DMS153 treated with DMSO at 0.1 percent for 48 hours (cell line): Measurements from ENCODE around the gene CLDN22.
"Not testable (repeated sequence)": the region's sequence is repeated elsewhere in the genome, so short reads cannot be mapped to it uniquely, and the experiment has no call there.

Source experiments
- DNase-seq: peaks from one replicate; lab custom pipeline; 2025; ENCODE audit not compliant: unreplicated experiment; lab: John Stamatoyannopoulos, UW

The CLDN22 gene

GRCh38 chr4:183347566-183347965 lies 27.5 kb upstream of the CLDN22 start:
- DNase-seq, result no peak

GRCh38 chr4:183347146-183347545 lies 27.1 kb upstream of the CLDN22 start:
- DNase-seq, result no peak

- DNase-seq, result no peak
Observed at GRCh38 chr4:183345261-183345660, 25.2 kb upstream of the CLDN22 start.

GRCh38 chr4:183344523-183345255 lies 24.6 kb upstream of the CLDN22 start:
- no peak for DNase-seq

- DNase-seq, result no peak
Observed at GRCh38 chr4:183343730-183344129, 23.7 kb upstream of the CLDN22 start.

GRCh38 chr4:183342541-183343533 lies 22.8 kb upstream of the CLDN22 start:
- no peak for DNase-seq

- no peak for DNase-seq
Observed at GRCh38 chr4:183337833-183338232, 17.8 kb upstream of the CLDN22 start.

- DNase-seq, result no peak
Observed at GRCh38 chr4:183337349-183337748, 17.3 kb upstream of the CLDN22 start.

- DNase-seq, result no peak
Observed at GRCh38 chr4:183335369-183335940, 15.4 kb upstream of the CLDN22 start.

- DNase-seq, result peak; percentile 12
Observed at GRCh38 chr4:183333983-183334382, 13.9 kb upstream of the CLDN22 start.

- DNase-seq, result no peak
Observed at GRCh38 chr4:183333202-183333601, 13.1 kb upstream of the CLDN22 start.

GRCh38 chr4:183332447-183332846 lies 12.4 kb upstream of the CLDN22 start:
- DNase-seq, result no peak

- DNase-seq, result no peak
Observed at GRCh38 chr4:183330841-183331240, 10.8 kb upstream of the CLDN22 start.

GRCh38 chr4:183329954-183330742 lies 10.1 kb upstream of the CLDN22 start:
- DNase-seq, result no peak

GRCh38 chr4:183329244-183329643 lies 9.2 kb upstream of the CLDN22 start:
- DNase-seq, result no peak

GRCh38 chr4:183328832-183329231 lies 8.8 kb upstream of the CLDN22 start:
- DNase-seq, result no peak

- no peak for DNase-seq
Observed at GRCh38 chr4:183327827-183328226, 7.8 kb upstream of the CLDN22 start.

GRCh38 chr4:183326853-183327252 lies 6.8 kb upstream of the CLDN22 start:
- DNase-seq, result no peak

GRCh38 chr4:183326387-183326786 lies 6.3 kb upstream of the CLDN22 start:
- DNase-seq, result not testable (repeated sequence)

- no peak for DNase-seq
Observed at GRCh38 chr4:183324619-183325018, 4.5 kb upstream of the CLDN22 start.

- DNase-seq, result not testable (repeated sequence)
Observed at GRCh38 chr4:183324056-183324455, 4.0 kb upstream of the CLDN22 start.
